GM12891 (cell line): ENCODE data around the gene NOVA1.

Experiments used
- DNase-seq: peaks from one replicate; pipeline ENCODE4 v3.0.0; 2011; ENCODE audit warnings: low spot score; ENCODE audit not compliant: insufficient read length
- FAIRE-seq: peaks from 2 replicates; lab custom pipeline; 2011; peaks lifted over from hg19 to GRCh38; lab: Jason Lieb, UNC
- PAX5 ChIP-seq: IDR thresholded peaks from 2 replicates; pipeline ENCODE4 v1.6.1; 2011; ENCODE audit warnings: low read length, moderate library complexity, mild to moderate bottlenecking; ENCODE audit not compliant: insufficient read depth, severe bottlenecking
- POLR2A ChIP-seq: IDR thresholded peaks from 2 replicates; pipeline ENCODE4 v1.6.1; 2011; ENCODE audit warnings: low read depth, low read length, control low read depth
- POLR2AphosphoS5 ChIP-seq: IDR thresholded peaks from 2 replicates; pipeline ENCODE4 v1.6.1; 2011; ENCODE audit warnings: low read depth, low read length, control low read depth
- POU2F2 ChIP-seq: IDR thresholded peaks from 2 replicates; pipeline ENCODE4 v1.6.1; 2011; ENCODE audit warnings: low read depth, mild to moderate bottlenecking, control low read depth, low read length, moderate library complexity
- SPI1 ChIP-seq: IDR thresholded peaks from 2 replicates; pipeline ENCODE4 v1.6.1; 2011; ENCODE audit warnings: low read depth, low read length, control low read depth
- TAF1 ChIP-seq: IDR thresholded peaks from 2 replicates; pipeline ENCODE4 v1.6.1; 2011; ENCODE audit warnings: low read depth, low read length, control low read depth

Gene NOVA1

GRCh38 chr14:26594756-26595545 is 2.9 kb downstream of the NOVA1 start:
- no peak for FAIRE-seq
- TF ChIP-seq POLR2A (no peak), SPI1 (no peak)
- no peak for DNase-seq

- TF ChIP-seq POLR2A (no peak), POLR2AphosphoS5 (no peak), POU2F2 (no peak), TAF1 (no peak), SPI1 (no peak), PAX5 (no peak)
- no peak for DNase-seq
- no peak for FAIRE-seq
Measured at GRCh38 chr14:26594148-26594547, 3.7 kb downstream of the NOVA1 start.

GRCh38 chr14:26593357-26593756 is 4.5 kb downstream of the NOVA1 start:
- DNase-seq (no peak), FAIRE-seq (no peak)
- TF ChIP-seq POLR2A, result no peak
- TF ChIP-seq SPI1, result no peak
- no peak for TF ChIP-seq TAF1
- TF ChIP-seq POLR2AphosphoS5, result no peak
- TF ChIP-seq PAX5, result no peak
- TF ChIP-seq POU2F2, result no peak

GRCh38 chr14:26589925-26590324 is 7.9 kb downstream of the NOVA1 start:
- TF ChIP-seq TAF1 (no peak), POLR2A (no peak), SPI1 (no peak), PAX5 (no peak), POU2F2 (no peak), POLR2AphosphoS5 (no peak)
- no peak for FAIRE-seq
- no peak for DNase-seq

- TF ChIP-seq POLR2A (no peak), POU2F2 (no peak), PAX5 (no peak), POLR2AphosphoS5 (no peak), SPI1 (no peak)
- FAIRE-seq, result no peak
Measured at GRCh38 chr14:26577711-26578110, 20.1 kb downstream of the NOVA1 start.

GRCh38 chr14:26554069-26554772 is 43.6 kb downstream of the NOVA1 start:
- FAIRE-seq, result no peak
- TF ChIP-seq TAF1 (no peak), POLR2AphosphoS5 (no peak), POLR2A (no peak), SPI1 (no peak), PAX5 (no peak), POU2F2 (no peak)
- DNase-seq, result no peak

More at GRCh38 chr14:26577711-26578110, 20.1 kb downstream of the NOVA1 start:
- DNase-seq, result no peak

GRCh38 chr14:26549571-26549970 is 48.3 kb downstream of the NOVA1 start:
- TF ChIP-seq SPI1, result no peak
- no peak for TF ChIP-seq TAF1
- no peak for TF ChIP-seq PAX5
- no peak for TF ChIP-seq POLR2A
- TF ChIP-seq POLR2AphosphoS5, result no peak
- no peak for TF ChIP-seq POU2F2
- FAIRE-seq (no peak), DNase-seq (no peak)

- DNase-seq, result no peak
- FAIRE-seq, result no peak
- TF ChIP-seq SPI1 (no peak), POLR2AphosphoS5 (no peak), POU2F2 (no peak), PAX5 (no peak)
Measured at GRCh38 chr14:26548406-26548805, 49.4 kb downstream of the NOVA1 start.

- FAIRE-seq, result no peak
- DNase-seq, result no peak
- TF ChIP-seq PAX5 (no peak), POU2F2 (no peak), POLR2A (no peak), POLR2AphosphoS5 (no peak), SPI1 (no peak), TAF1 (no peak)
Measured at GRCh38 chr14:26538176-26538575, 59.7 kb downstream of the NOVA1 start.

GRCh38 chr14:26531894-26532293 is 65.9 kb downstream of the NOVA1 start:
- FAIRE-seq (no peak), DNase-seq (no peak)
- TF ChIP-seq POU2F2 (no peak), PAX5 (no peak)
